HG03571 (cell line): ENCODE results near the gene ITLN2.
"Not testable (repeated sequence)": the region's sequence is repeated elsewhere in the genome, so short reads cannot be mapped to it uniquely, and the experiment has no call there.

Source experiments
- ATAC-seq: cut with Tn5 transposase; IDR thresholded peaks from one replicate; pipeline ENCODE4 v1.9.1; 2021; ENCODE audit not compliant: unreplicated experiment

ITLN2 gene

DNA sequence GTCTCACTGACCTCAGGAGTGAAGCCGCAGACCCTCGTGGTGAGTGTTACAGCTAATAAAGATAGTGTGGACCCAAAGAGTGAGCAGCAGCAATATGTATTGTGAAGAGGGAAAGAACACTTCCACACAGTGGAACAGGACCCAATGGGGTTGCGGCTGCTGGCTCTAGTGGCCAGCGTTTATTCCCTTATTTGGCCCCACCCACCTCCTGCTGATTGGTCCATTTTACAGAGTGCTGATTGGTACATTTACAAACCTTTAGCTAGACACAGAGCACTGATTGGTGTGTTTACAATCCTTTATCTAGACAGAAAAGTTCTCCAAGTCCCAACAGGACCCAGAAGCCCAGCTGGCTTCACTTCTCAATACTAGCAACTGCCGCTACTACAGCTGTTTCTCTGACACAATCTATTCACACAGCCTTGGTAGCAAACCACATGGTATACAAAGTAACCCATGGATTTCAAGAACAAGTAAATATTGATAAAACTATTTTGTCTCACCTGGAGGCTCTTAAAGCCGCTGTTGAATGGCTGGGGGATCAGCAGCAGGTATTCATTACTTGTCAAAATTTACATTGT is 44.3 kb downstream of the ITLN2 start:
- ATAC-seq, result no peak

DNA sequence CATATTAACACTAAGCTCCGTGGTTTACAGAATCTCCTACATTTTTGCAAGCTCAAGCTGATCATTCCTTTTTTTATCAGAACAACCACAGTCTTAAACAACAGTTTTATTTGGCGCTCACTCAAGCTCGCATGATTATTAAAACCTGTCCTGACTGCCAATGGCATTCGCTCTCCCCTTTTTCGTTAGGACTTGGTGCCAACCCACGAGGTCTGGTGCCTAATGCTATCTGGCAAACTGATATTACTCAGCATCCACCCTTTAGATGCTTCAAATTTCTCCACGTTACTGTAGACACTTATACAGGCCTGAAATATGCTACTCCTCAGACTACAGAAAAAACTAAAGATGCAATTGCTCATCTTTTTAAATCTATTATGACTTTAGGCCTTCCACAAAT is 46.6 kb downstream of the ITLN2 start:
- no peak for ATAC-seq

DNA sequence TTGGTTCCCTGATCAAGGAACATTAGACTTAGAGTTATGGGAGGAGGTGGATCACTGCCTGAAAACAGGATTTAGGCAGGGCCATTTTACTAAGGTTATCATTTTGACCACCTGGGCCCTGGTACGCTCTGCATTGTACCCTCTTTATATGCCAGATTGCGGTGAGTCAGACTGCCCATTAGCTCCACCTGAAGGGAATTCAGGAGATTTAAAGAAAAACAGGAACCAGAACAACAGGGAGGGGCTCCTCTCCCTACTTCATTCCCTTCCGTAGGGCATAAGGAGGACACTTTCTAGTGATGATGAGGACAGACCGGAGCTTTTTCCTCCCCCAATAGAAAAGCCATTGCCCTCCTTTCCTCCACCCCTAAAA is 49.0 kb downstream of the ITLN2 start:
- ATAC-seq, result no peak

DNA sequence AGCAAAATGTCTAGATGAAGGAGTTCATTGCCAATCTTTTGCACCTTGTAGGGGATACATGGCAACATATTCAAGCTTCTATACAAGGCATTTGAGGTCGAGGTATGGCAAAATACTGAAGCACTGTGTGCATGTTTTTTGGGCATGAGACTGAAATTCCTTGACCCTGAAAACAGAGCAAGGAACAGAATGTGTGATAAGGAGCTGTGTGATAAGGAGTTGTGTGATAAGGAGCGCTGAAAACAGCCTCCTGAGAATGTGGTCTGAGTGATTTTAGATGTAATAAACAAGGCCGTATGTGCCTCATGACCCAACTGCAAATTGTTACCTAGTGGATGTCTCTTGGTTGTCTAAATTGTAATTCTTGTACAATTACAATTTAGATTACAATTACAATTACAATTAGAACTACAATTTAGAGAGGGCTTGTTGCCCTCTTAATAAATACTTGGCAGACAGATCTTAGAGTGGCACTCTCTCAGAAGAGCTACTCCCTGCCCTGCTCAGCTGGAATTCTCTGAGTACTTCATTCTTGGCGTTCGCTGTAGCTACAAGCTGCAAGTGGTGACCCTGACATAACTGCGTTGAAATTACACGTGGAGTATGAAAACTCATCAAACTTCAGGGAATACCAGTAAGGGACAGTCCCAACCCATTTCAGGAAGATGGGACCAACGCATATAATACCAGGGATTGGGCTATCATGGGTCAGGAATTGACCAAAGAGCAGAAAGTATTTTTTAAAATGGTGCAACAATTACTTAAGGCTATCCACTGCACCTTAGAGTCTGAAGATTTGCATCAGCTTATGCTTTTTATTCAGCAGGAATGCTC is 49.6 kb downstream of the ITLN2 start:
- no peak for ATAC-seq

DNA sequence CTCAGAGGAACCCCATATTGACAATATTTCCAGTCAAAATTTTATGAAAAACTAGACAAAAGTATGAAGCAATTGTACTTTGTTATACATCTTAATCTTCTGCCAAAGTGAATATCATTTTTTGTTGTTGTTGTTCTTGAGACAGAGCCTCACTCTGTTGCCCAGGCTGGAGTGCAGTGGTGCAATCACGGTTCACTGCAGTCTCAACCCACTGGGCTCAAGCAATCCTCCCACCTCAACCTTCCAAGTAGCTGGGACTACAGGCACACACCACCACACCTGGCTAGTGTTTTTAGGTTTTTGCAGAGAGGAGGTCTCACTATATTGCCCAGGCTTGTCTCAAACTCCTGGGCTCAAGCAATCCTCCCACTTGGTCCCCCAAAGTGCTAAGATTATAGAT is 52.4 kb downstream of the ITLN2 start:
- not testable (repeated sequence) for ATAC-seq

DNA sequence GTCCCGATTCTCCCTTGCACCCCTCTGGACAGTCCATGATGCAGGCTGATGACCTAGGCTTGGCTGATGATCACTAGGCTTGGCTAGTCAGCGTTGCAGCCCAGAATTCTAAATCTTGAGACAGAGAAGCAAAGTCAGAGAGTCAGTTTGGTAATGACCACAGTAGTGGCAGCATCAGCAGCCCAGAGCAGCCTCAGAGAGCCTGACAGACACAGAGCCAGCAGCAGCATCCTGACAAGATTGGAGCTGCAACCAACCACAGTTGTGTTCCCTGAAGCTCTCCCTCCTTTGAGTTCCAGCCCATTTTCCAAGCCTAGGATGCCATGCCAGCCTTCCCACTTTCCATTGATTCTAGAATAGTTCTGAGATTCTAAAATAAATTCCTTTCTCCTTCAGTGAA is 52.8 kb downstream of the ITLN2 start:
- ATAC-seq, result no peak

DNA sequence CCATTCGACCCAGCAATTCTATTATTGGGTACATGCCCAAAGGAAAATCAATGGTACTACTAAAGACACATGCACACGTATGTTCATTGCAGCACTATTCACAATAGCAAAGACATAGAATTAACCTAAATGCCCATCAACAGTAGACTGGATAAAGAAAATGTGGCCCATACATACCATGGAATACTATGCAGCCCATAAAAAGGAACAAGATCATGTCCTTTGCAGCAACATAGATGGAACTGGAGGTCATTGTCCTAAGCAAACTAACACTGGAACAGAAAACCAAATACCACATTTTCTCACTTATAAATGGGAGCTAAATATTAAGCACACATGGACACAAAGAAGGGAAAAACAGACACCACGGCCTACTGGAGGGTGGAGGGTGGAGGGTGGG is 53.9 kb downstream of the ITLN2 start:
- ATAC-seq, result not testable (repeated sequence)
